Left ventricle myocardium superior (tissue), 1 donor: ENCODE results near the gene ZNF10. TPM values are rescaled to one million over a fixed set of nuclear protein-coding genes. Genes with fewer than 3 reads are reported as not detected.

ENCODE experiments used
- ATAC-seq: fragments of 200-7000 bp; cut with Tn5 transposase; one replicate; pipeline ENCODE4 v1.9.1; 2020; ENCODE audit warnings: mild to moderate bottlenecking, moderate library complexity
- DNase-seq: peaks from one replicate; pipeline ENCODE4 v3.0.0-alpha.2; 2020
- intact Hi-C: fragments of 100-400 bp; cut with micrococcal nuclease; formaldehyde crosslinking; loops from one replicate; pipeline ENCODE4 v1.11.0; 2022
- total RNA-seq: library from RNA; stranded (reverse); fragmentation: NEBNext Ultra II Directional; extraction: Animal tissue kit (Norgen Biotek cat#: 25700); gene quantifications from one replicate; pipeline ENCODE4 v1.2.1, GENCODE V29; 2021
- donor health status: DM: no; HTN: yes; CAD: no; lungs with severe emphysema.

ZNF10 gene
- total RNA-seq, 1 donor from 2014 or later: 8.1 TPM

GRCh38 chr12:133181238-133181959, 51.0 kb downstream of the ZNF10 start, which contains the start of gene ZNF268:
Gene ZNF268 (plus strand): TSS chr12:133181495. CDS start chr12:133181998, 503 bp downstream.
- DNase-seq: peak; percentile 95
- intact Hi-C loops: no loop called here
- ATAC-seq: peak; percentile 98

GRCh38 chr12:133190176-133190575, 59.7 kb downstream of the ZNF10 start:
- intact Hi-C loops: no loop called here
- no peak for DNase-seq
- ATAC-seq: no peak

- DNase-seq: no peak
- intact Hi-C loops: no loop called here
- no peak for ATAC-seq
Measured at GRCh38 chr12:133192847-133193246, 62.4 kb downstream of the ZNF10 start.

- no peak for DNase-seq
- intact Hi-C loops: no loop called here
- ATAC-seq: no peak
Measured at GRCh38 chr12:133201888-133202287, 71.5 kb downstream of the ZNF10 start.

- DNase-seq (no peak), ATAC-seq (no peak)
- intact Hi-C loops: no loop called here
Measured at GRCh38 chr12:133202493-133203343, 72.3 kb downstream of the ZNF10 start.

- DNase-seq (no peak), ATAC-seq (no peak)
- intact Hi-C loops: no loop called here
Measured at GRCh38 chr12:133203344-133204263, 73.2 kb downstream of the ZNF10 start.

- no peak for DNase-seq
- intact Hi-C loops: no loop called here
- ATAC-seq: no peak
Measured at GRCh38 chr12:133204264-133204603, 73.8 kb downstream of the ZNF10 start.

GRCh38 chr12:133206390-133206789, 76.0 kb downstream of the ZNF10 start:
- ATAC-seq (no peak), DNase-seq (no peak)
- intact Hi-C loops: no loop called here

Other genes with a start within 250 kb of the ZNF10 start
- 15.1 TPM for gene CHFR, start 243.0 kb upstream of the ZNF10 start, total RNA-seq
- gene ZNF605, start 174.3 kb upstream of the ZNF10 start, total RNA-seq: 13.9 TPM
- 4.7 TPM for gene ZNF26, start 144.3 kb upstream of the ZNF10 start, total RNA-seq
- gene ZNF84, start 93.1 kb upstream of the ZNF10 start, total RNA-seq: 20.4 TPM
- 6.5 TPM for gene ZNF140, start 49.7 kb upstream of the ZNF10 start, total RNA-seq
- 1.0 TPM for gene ZNF891, start 353 bp upstream of the ZNF10 start, total RNA-seq
- 9.6 TPM for gene ZNF268, start 50.9 kb downstream of the ZNF10 start, total RNA-seq
- not detected for gene ANHX, start 105.2 kb downstream of the ZNF10 start, total RNA-seq